BE2C (cell line): ENCODE results near the gene METTL25B. TPM values are rescaled to one million over a fixed set of nuclear protein-coding genes. Genes with fewer than 3 reads are reported as not detected.

Experiments used
- DNase-seq: peaks from one replicate; pipeline ENCODE4 v3.0.0-alpha.2; 2020
- H3K27me3 ChIP-seq: fragments of 250-450 bp; sonication (Bioruptor Pico); 2 replicates; pipeline ENCODE4 v1.5.1; 2020; ENCODE audit warnings: mild to moderate bottlenecking
- H3K36me3 ChIP-seq: fragments of 250-450 bp; sonication (Bioruptor Pico); 2 replicates; pipeline ENCODE4 v1.5.1; 2020; ENCODE audit warnings: mild to moderate bottlenecking
- H3K4me1 ChIP-seq: fragments of 250-450 bp; sonication (Bioruptor Pico); 2 replicates; pipeline ENCODE4 v1.5.1; 2020
- H3K4me3 ChIP-seq: 2 replicates; pipeline ENCODE4 v1.5.1; 2011; ENCODE audit warnings: low read depth, low read length
- H3K9me3 ChIP-seq: fragments of 250-450 bp; sonication (Bioruptor Pico); 2 replicates; pipeline ENCODE4 v1.5.1; 2020
- polyA plus RNA-seq: library from polyadenylated mRNA; unstranded; fragments of >200 nt; gene quantifications from one replicate; pipeline ENCODE4 v1.2.1, GENCODE V29; 2012; ENCODE audit warnings: low read depth, missing spikeins; ENCODE audit not compliant: insufficient read length, insufficient read depth
- TF ChIP-seq, protein P1 (sequence below): IDR thresholded peaks from 2 replicates; pipeline ENCODE4 v1.5.1; 2012; ENCODE audit warnings: mild to moderate bottlenecking, low read depth, low read length

METTL25B gene
- 47.1 TPM for polyA plus RNA-seq

DNA sequence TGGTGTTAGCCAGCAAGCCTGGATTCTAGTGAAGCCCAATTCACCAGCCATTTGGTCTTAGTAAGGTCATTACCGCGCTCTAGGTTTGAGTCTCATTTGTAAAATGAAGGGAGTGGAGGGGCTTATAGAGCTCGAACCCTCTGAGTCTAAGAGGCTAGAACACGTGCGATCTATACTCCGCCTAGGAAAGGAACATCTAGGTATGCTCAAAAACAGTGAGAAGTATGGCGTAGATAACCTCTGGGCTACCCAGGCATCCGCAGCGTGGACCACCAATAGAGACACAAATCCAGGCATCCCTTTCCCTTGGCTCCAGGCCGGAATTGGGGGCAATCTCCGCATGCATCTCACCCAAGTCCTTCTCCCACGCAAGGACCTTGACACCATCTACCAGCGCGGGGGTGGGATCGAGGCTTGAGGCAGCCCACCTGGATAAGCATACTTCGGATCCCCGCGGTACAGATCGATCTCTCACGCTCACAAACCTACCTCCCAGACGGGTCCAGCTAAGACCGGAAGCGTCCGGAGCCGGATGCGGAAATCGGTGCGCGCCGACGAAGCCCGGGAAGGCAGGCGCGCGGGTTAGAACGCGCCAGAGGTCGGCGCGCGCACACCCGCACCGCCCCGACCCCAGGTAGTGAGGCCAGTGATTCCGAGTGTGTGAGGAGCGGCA is at the start of gene METTL25B:
METTL25B (plus strand) TSS at position 544 of the 673 bp plus-strand sequence. CDS start 636 bp downstream, outside the sequence.
- Histone ChIP-seq H3K36me3 (peaks cover 33% of the 10 kb centered on the region), H3K4me3 (peak within 1 kb of the TSS; percentile 94), H3K9me3 (no peaks in the 10 kb centered on the region), H3K4me1 (peaks cover 6% of the 10 kb centered on the region), H3K27me3 (no peaks in the 10 kb centered on the region)
- TF ChIP-seq, protein P1, sequence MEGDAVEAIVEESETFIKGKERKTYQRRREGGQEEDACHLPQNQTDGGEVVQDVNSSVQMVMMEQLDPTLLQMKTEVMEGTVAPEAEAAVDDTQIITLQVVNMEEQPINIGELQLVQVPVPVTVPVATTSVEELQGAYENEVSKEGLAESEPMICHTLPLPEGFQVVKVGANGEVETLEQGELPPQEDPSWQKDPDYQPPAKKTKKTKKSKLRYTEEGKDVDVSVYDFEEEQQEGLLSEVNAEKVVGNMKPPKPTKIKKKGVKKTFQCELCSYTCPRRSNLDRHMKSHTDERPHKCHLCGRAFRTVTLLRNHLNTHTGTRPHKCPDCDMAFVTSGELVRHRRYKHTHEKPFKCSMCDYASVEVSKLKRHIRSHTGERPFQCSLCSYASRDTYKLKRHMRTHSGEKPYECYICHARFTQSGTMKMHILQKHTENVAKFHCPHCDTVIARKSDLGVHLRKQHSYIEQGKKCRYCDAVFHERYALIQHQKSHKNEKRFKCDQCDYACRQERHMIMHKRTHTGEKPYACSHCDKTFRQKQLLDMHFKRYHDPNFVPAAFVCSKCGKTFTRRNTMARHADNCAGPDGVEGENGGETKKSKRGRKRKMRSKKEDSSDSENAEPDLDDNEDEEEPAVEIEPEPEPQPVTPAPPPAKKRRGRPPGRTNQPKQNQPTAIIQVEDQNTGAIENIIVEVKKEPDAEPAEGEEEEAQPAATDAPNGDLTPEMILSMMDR = no peak
- peak; percentile 85 for DNase-seq

DNA sequence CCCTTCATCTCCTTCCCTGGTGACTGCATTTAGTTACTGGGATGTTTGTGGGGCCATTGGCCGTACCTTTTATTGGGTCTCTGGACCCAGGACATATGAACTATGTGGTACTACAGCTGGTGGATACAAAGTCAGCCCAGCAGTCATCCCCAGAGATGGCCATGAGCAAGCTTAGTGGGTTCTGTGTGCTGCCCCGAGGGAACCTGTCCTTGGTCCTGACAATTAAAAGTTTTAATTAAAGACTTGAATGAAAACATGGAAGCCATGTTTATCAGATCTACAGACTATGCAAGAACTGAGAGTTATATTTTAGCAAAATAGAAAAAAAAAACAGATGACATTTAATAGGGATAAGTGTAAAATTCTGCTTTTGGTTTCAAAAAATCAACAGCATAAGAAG is 48.2 kb upstream of the METTL25B start:
- H3K4me1 ChIP-seq = peaks cover 8% of the 10 kb centered on the region

DNA sequence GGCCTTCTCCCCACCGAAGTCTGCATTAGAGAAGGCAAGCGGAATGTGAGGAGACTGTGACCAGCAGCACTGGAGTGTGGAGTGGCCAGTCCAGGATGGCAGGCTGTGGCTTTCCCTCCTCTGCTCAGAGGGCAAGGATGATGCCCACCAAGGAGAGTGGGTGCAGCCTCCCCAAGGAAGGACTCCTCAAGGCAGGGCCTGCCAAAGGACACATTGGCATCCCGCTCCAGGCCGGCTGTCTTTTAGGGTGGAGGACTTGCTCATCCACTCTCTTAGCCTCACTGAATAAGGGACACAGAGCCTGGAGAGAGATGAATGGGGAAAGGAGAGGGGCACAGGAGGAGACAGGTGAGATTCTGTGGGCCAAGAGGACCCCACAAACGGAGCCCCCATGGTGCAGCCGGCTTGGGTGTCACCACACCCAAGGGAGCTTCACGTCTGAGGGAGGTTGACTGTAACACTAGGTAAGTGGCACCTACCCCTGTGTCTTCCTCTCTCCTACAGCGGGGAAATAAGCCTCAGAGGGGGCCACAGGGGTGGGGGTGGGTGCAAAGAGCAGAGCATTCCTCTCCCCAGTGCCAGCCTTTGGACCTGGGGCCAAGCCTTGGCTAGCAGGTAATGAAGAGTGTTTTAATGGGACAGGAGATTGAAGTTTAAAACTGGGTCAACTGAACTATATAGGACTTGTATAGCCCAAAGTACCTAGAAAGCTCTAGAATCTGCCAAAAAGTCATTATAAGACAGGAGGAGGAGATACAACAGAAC is 46.9 kb upstream of the METTL25B start:
- Histone ChIP-seq H3K4me3 (no peak overlapping the region), H3K36me3 (no peaks in the 10 kb centered on the region), H3K9me3 (no peaks in the 10 kb centered on the region), H3K27me3 (no peaks in the 10 kb centered on the region), H3K4me1 (no peaks in the 10 kb centered on the region; the same call in 1 of the 2 replicates)
- DNase-seq = no peak
- TF ChIP-seq, protein P1 = no peak

More for the DNA sequence above, 48.2 kb upstream of the METTL25B start:
- H3K4me3 ChIP-seq = no peak overlapping the region
- no peaks in the 10 kb centered on the region for H3K27me3 ChIP-seq
- H3K36me3 ChIP-seq = no peaks in the 10 kb centered on the region
- TF ChIP-seq, protein P1 = no peak
- no peaks in the 10 kb centered on the region for H3K9me3 ChIP-seq
- DNase-seq = no peak

DNA sequence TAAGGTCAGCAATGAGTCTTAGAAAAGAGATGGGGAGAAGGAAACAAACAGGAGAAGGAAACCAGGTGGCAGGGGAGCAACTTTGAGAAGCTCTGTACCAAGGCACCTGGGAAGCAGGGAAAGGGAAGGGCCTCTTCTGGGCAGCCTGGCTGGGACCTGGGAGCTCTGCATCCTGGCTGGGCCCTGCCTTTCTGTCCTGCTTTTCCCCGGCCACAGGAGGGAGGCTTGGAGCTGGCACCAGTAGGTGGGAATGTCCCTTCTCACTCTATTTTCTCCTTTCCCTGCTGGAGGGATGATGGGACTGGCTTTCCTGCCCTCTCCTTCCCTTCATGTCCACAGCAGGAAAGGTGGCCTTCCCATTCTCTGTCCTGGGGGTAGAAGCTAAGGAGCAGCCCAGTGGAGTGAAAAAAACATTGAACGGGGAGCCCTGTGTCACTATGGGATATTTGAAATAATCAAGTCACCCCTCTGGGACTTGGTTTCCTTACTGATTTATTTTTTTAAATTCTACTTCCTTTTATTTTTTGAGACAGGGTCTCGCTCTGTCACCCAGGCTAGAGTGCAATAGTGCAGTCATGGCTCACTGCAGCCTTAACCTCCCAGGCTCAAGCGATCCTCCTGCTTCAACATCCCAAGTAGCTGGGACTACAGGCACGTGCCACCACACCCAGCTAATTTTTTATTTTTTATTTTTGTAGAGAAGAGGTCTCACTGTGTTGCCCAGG is 45.9 kb upstream of the METTL25B start:
- Histone ChIP-seq H3K9me3 (no peaks in the 10 kb centered on the region), H3K4me3 (no peak overlapping the region), H3K4me1 (no peaks in the 10 kb centered on the region; the same call in 1 of the 2 replicates), H3K36me3 (no peaks in the 10 kb centered on the region), H3K27me3 (no peaks in the 10 kb centered on the region)
- DNase-seq = no peak
- TF ChIP-seq, protein P1 = peak; percentile 27; the same call in 1 of the 2 replicates

DNA sequence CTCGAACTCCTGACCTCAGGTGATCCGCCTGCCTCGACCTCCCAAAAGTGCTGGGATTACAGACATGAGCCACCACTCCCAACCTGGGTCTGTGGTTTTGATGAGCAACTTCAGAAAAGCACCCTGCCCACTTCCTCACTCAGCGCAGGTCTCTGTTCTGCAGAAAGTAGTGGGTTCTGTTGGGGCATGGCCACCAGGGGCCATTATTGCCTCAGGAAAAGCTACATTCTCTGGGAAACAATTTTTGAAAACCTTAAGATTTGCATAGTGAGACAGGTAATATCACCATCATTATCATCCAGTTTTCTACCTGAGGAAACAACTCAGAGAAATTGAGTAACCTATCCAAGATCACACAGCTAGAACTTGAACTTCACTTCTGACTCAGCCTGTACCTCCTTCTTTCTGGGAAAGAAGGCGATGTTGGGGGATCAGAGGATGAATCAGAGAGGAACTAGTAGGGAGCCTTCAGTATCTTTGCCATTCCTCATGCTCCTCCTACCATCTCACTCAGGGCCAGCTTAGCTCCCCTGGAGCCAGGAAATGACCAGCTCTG is 44.0 kb upstream of the METTL25B start:
- Histone ChIP-seq H3K36me3 (no peaks in the 10 kb centered on the region), H3K9me3 (no peaks in the 10 kb centered on the region), H3K4me3 (no peak overlapping the region), H3K27me3 (no peaks in the 10 kb centered on the region), H3K4me1 (peaks cover 3% of the 10 kb centered on the region; the same call in 1 of the 2 replicates)
- TF ChIP-seq, protein P1 = 0 out of 2 replicates have a peak, but pooled peaks have one; percentile 11
- DNase-seq = no peak
